Measurements from ENCODE around the gene PDCL3.

Gene PDCL3

DNA sequence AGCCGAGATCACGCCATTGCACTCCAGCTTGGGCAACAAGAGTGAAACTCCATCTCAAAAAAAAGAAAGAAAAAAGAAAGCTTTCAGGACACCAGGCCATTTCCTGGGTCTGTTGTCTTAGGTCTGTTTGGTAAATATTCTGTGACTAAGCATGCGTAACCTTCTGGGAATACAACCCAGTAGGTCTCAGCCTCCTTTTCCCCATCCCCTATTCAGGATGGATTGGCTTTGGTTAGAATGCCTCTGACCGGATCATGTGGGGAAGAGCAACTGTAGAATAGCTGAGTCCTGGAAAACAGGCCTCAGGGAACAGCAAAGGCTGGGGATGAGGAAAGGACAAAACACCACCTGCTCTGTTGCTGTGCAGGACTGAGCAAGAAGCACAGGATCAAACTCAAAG, 1.6 kb upstream of the PDCL3 start:
- DNase-seq = no peak

- no peak for DNase-seq
These were observed 834 bp downstream of the PDCL3 start for GRCh38 chr2:100563407-100564247.

- peak; percentile 24 for DNase-seq
These were observed 6.2 kb downstream of the PDCL3 start for GRCh38 chr2:100568989-100569388.

DNA sequence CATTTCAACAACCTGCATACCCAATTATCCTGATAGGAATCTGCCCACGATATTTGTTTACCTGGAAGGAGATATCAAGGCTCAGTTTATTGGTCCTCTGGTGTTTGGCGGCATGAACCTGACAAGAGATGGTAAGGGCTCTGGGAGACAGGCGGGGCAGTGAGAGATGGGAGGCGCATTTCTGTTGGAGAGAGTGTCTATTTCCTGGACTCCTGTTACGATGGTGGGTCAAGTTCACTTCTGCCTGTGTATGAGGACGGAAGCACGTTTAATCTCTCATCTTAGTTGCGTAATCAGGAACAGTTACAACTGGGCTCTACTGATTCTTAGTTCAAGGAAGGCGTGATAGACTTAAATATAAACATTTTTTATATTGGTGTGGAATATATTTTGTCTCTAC, 8.9 kb downstream of the PDCL3 start:
- DNase-seq = no peak

GRCh38 chr2:100577777-100578176, 15.0 kb downstream of the PDCL3 start:
- no peak for DNase-seq

DNA sequence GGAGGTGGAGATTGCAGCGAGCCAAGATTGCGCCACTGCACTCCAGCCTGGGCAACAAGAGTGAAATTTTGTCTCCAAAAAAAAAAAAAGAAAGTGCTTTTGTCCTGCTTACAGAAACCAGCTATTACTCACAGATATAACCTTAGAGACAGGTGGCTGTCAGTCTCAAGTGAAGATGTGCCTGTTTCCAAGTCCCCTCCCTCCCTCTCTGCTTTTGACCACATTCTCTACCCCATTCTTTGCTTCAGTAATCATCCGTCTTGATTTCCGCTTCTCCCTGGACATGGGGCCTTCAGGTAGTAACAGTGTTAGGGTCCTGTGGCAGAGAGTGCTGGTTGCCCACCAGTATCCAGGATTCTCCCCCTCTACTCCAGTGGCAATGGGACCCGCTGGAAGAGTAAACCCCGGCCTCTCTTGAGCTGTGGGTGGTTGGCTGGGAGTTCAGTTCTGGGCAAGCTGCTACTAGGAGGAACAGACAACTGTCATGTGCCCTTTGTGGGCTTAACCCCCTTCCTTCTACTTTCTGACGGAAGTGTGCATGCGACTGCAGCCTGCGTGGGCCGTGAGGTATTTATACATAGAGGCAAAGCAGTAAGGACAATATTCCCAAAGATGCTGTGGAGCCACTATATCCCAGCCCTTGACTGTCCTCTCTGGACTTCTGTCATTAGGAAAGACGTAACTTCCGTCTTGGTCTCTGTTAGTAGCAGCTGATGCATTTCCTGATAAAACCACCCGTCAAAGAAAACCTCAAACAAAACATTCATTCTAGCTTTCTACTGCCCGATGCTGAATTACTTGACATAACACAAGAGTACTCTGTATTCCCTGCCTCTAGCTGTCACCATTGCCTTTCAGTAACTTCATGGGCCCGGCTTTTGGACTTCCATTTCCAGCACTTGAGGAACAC, 17.8 kb downstream of the PDCL3 start:
- peak; percentile 62 for DNase-seq

GRCh38 chr2:100581277-100581612, 18.5 kb downstream of the PDCL3 start:
- no peak for DNase-seq

DNA sequence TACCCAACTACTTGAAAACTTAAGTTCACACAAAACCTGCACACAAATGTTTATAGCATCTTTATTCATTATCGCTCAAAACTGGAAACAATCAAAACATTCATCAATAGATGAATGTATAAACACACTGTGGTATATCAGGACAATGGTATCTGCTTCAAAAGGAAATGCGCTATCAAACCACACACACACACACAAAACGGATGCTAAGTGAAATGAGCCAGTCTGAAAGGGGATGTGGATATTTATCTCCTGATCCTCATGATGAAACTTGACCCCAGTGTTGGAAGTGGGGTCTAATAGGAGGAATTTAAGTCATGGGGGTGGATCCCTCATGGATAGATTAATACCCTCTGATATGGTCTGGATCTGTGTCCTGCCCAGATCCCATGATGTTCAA, 22.0 kb downstream of the PDCL3 start:
- DNase-seq = no peak

- peak; percentile 76 for DNase-seq
These were observed 25.4 kb downstream of the PDCL3 start for GRCh38 chr2:100588071-100588786.

- DNase-seq = no peak
These were observed 26.7 kb downstream of the PDCL3 start for GRCh38 chr2:100589527-100589926.

DNA sequence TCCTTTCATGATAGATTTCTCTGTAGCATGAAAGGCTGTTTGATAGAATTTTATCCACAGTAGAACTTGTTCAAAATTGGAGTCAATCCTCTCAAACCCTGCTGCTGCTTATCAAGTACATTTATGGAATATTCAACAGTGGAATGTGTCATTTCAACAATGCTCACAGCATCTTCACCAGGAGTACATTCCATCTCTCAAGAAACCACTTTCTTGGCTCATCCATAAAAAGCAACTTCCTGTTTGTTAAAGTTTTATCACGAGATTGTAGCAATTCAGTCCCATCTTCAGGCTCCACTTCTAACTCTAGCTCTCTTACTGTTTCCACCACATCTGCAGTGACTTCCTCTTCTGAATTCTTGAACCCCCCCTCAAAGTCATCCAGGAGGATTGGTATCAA, 29.4 kb downstream of the PDCL3 start:
- no peak for DNase-seq

DNA sequence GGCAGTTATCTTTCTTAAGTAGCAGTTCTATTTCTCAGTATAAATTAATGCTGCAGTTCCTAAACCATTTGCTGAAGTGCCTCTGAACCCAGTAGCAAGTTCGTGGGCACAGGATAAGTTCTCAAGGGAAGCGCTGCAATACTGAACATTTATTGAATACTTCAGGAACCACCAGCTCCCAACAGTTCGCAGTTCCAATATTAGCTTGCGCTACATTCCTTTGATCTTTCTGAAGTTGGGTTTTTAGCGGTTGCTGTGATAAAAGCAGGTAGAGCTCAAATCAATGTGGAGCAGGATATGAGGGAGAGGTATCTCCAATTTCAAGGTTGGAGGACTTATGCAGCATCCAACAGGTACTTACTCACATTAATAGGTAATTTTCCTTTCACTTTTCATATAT, 33.7 kb downstream of the PDCL3 start:
- DNase-seq = no peak

- DNase-seq = no peak
These were observed 36.8 kb downstream of the PDCL3 start for GRCh38 chr2:100599566-100599965.

DNA sequence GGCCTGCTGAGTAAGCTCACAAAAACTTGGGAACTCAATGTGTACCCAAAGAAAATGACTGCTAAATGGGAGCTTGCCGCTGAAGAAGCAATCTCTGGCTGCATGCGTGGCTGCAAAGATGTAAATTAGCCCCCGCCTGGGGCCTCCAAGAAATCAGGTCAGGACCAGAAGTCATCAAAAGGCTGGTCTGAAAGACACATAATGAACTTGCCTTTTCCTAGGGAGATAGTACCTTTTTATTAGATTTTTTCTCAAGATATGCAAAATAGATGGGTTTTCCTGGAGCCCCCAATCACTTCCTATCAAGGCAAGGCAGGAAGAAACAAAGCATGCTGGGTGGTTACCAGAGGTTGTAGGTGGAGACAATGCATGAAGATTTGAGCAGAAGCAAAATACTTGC, 38.9 kb downstream of the PDCL3 start:
- DNase-seq = no peak

- no peak for DNase-seq
These were observed 40.6 kb downstream of the PDCL3 start for GRCh38 chr2:100603414-100603813.

- DNase-seq = no peak
These were observed 41.3 kb downstream of the PDCL3 start for GRCh38 chr2:100603948-100604633.

DNA sequence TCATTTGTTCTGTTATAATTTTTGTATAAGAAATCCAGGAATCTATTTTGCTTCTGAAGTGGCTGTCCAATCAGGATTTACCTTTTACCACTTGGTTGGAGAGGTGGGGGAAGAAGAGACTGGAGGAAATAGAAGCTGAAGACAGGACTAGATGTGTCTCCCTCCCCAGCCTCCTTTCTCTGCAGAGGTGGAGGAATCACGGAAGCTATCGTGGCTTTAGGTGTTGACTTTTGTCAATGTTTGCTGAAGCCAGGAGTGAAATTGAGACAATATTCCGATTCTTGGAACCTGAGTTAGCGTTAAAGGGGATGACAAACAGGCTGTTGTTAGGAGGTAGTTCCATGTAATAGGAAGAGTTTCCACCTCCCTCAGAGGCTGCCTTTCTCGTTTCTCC, 43.5 kb downstream of the PDCL3 start:
- DNase-seq = no peak

- DNase-seq = peak; percentile 49
These were observed 44.0 kb downstream of the PDCL3 start for GRCh38 chr2:100606726-100607343.

- DNase-seq = peak; percentile 65
These were observed 47.6 kb downstream of the PDCL3 start for GRCh38 chr2:100610381-100610831.

- no peak for DNase-seq
These were observed 48.6 kb downstream of the PDCL3 start for GRCh38 chr2:100611079-100612029.

- no peak for DNase-seq
These were observed 49.7 kb downstream of the PDCL3 start for GRCh38 chr2:100612388-100613000.
